ENCODE results near the gene PTPRG.

PTPRG gene

DNA sequence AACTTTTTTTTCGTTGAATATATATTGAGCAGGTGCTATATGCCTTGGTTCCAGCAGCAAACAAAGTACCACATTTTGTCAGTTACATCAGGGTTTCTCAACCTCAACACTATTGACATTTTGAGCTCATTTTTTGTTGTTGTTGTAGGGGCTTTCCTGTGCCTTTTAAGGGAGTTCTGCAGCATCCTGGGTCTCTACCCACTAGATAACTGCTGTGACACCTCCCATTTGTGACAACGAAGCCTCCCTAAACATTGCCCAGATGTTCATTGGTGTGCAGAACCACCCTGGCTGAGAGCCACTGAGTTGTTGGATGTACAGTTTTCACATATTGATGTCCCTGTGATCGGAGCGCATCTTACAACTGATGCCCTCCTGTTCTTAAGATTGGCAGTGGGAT, 382.6 kb downstream of the PTPRG start:
- DNase-seq: no peak

DNA sequence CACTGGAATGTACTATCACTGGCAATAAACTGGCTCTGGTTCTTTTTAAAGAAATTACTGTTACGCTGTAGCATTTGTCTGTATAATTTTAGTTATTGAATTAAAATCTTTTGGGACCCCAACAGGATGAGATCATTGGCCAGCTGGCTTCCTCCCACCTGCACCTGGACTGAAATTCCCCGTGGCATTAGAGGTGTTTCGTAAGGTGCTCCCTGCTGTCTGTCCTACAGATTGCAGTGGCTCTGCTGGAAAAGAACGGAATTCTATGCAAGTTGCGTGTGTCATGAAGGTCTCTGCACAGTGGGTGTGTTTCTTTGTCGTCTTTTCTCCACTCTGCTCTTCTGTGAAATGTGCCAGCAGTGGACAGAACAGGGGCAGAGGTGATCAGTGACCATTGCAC, 383.4 kb downstream of the PTPRG start:
- DNase-seq: no peak

DNA sequence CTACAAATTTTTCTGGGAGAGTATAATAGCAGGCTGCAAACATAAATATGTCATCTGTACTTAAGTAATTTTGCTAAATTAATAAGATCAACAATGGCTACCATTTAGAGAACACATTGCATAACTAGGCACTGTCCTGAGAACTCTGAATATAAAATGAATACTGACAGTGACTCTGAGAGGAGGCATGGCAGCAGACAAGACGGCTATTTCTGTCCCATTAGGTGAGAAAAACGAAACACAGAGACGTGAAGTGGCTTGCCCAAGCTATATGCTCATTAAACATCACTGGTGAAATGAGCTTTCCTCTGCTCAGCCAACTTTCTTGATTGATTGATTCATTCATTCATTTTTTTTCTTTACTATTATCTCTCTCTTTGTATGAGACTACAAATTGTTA, 384.3 kb downstream of the PTPRG start:
- DNase-seq: no peak

DNA sequence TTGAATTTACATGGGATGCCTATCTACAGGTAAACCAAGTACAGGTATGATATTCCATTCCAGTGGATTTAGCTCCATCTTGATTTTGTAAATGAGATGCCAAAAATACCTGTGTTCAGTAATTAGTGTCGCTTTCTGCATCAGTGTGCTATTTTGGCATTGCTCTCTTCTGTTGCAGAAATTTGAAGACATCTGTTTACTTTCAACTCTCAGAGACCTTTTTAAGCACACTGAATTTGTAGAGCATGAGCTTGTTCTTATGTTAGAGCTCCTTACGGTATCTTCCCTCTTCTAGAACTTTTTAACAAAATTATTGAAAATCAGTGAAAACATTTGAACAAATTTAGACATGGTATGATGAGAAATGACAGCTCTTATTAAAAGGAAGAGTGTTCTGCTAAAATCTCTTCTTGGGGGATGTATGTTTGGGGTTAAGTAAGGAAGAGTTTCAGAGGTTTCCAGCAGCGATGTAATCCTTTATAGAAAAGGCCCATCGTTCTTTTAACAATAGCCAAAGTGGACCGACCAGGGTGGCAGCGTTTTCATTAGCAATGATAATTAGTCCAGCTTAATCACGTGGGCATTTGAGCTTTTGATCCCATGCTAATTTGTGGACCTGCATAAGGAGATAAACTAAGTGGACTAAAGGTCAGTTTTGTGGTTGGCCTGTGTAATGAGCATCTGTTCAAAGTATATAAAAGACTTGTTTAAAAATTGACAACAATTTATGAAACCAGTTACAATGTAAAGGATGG, 385.4 kb downstream of the PTPRG start:
- DNase-seq: no peak

DNA sequence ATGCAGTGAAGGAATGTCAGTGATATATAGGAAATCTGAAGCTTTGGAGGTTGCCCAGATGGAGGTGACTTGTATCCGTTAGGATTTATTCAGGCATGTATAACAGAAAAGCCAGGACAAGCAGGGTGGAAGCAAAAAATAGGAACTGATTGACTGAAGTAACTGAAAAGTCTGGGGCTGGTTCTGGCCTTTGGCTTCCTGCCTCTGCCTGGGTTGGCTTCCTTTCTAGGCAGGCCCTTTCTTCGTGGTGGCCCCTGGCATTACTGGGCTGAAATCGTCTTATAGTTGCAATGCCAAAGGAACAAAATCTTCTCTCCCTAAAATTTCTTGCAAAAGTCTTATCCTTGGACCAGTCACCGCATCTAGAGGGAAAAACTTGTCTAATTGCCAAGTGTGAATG, 386.1 kb downstream of the PTPRG start:
- DNase-seq: no peak

GRCh38 chr3:61948699-61949305, 387.4 kb downstream of the PTPRG start:
- DNase-seq: no peak

DNA sequence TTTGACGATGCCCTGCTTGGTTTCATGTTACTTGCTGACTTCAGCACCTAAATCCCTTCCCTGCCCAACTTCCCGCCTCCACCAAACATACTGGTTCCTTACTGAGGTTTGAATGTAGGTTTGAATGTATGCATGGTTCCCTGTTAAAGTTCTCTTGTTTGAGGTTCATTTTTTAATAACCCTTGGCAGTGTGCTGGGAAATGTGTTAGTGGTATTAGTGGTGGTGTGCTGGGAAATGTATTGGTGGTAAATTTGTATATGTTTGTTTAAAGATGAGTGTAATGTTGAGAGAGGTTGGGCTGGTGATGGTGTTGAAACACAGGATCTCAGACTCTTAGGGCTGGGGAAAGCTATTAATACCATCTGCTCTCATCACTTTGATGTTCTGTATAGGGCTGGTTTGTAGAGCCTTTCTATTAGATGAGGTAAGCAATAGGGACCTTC, 392.7 kb downstream of the PTPRG start:
- DNase-seq: no peak

DNA sequence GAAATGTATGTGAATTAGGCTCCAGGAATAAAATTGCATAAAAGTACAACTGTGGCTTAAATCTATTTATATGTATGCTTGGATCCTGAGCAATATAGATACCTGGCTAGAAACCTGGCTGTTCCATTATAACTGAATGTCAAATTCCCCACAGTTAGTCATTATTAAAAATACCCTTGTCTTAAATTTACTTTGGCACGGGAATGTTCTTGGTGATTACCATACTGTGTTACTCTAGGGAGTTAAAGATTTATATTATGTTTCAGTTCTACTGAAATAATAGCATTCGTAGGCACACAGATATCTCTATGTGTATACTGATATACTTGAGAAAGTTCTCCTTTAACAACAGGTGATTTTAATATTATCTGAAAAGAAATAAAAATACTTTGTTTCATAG, 394.1 kb downstream of the PTPRG start:
- DNase-seq: no peak

DNA sequence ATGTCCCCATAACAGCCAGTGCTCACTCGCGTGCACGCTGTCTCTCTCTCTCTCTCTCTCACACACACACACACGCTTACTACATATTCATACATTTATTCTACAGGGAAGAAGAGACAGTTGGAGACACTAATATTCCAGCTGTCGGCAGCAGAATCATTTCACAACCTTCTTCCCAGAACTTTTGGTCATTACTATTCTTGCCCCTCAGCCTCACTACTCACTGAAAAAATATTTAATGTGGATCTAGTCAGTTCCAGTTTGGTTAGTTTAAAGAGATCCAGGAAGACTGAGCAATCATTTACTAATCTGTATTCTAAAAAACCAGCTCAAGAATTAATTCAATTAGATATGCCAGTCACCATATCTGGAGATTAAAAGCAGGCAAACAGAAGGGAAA, 394.9 kb downstream of the PTPRG start:
- DNase-seq: no peak

- DNase-seq: no peak
Observed at GRCh38 chr3:61957259-61957658, 395.9 kb downstream of the PTPRG start.

- DNase-seq: no peak
Observed at GRCh38 chr3:61960976-61961375, 399.6 kb downstream of the PTPRG start.

DNA sequence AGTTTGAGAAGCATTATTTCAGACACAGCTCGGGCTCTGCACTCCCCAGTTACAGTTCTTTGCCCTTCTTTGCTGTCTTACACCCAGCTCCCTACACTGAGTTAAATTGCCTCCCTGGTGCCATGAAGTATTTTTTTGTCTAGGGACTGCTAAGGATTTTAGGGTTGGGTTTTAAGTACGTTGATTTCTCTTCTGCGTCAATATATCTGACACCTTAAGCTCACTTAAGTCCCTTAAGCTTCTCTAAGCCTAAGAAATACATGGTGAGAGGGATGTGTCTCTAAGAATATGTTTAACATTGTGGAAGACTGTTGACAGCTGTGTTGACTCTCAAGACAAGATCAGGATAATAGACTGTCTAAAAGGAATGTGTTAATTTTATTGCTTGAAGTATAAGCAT, 400.5 kb downstream of the PTPRG start:
- no peak for DNase-seq

GRCh38 chr3:61964566-61964965, 403.2 kb downstream of the PTPRG start:
- DNase-seq: no peak

- no peak for DNase-seq
Observed at GRCh38 chr3:61965770-61966131, 404.4 kb downstream of the PTPRG start.

DNA sequence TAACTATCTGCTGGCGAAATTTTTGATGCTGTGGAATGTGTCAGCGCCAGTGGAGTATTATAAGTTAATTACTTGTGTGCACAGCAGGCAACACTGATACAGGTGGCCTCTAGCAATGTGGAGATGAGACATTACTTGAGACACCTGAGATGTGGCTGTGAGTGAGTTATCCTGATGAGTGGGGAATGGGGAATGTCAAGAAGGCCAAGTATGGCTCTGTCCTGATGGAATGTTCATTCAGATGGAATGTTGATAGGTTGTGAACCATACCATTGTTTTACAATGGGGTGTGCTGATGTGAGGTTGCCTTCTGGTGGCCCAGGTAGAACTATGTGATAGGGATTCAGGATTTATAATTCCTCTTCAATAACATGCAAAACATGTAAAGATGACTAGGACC, 404.8 kb downstream of the PTPRG start:
- DNase-seq: no peak

GRCh38 chr3:61967019-61967418, 405.6 kb downstream of the PTPRG start:
- DNase-seq: no peak

DNA sequence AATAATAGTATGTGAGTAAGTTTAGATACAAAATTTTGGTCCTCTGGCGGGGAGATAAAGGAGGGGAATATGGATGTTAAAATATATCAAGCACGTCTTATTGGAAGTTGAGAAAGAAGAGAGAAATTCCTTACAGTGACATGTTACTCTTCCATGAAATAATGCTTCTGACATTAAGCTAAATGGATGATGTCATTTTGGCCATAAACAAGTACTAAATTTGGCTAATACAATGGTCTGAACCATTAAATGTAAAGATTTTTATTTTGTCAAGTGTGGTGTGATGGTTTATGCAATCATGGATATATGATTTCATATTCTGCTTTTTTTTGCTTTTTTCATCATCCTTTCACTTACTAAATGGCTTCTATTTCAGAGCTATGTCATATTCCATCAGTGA, 406.6 kb downstream of the PTPRG start:
- no peak for DNase-seq

GRCh38 chr3:61974662-61975061, 413.3 kb downstream of the PTPRG start:
- no peak for DNase-seq

DNA sequence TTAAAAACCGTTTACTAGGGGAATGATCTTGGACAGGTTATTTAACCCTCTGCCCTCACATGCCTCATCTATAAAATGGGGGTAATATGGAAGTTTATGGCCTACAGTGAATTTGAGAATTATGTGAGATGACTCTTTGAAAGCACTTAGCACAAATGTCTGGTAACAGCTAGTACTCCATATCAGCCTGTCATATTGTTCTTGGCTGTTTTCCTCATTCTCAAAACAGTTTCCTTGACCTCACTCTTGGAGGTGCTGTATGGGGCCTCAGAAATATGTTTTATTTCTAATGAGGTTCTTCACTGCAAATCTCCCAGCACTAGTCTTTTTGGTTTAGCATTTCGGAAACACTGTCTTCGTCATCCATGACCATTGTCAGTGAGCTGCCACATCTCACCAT, 413.8 kb downstream of the PTPRG start:
- no peak for DNase-seq

- no peak for DNase-seq
Observed at GRCh38 chr3:61975936-61976335, 414.6 kb downstream of the PTPRG start.

DNA sequence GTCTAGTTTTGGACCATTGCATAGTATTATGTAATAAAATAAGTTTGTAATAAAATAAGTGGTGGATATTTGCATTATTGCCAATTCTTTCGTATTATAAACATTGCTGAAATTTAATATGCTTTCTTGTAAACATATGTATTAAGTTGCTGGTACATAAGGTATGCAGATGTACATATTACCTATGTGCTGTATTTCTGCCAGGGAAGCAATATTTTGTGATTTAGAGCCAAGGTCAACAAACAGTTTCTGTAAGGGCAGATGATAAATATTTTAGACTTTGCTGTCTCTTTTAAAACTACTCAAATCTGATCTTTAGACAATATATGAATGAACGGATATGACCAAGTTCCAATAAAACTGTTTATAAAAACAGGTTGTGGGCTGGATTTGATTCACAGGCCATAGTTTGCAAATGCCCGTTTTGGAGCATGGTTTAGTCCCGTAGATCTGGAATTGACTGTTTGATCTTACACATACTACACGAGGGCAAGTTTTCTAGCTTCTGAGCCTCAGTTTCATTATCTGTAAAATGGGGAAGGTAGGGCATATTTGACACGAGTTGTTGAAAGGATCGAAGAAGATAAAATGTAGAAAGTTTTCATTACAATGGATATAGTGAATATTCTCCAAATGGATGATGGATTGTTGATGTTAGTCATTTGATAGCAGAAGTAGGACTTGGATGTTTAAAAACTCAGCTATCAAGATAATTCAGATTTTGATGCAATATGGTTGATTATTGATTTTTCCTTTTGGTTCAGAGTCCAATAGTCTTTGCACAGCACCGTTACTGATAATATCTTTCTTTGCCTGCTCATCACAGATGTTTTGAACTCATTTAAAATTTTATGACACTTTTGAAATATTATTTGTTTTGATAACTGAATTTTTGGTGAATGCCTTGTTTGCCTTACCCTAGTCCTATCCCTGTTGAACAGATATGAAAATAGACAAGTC, 417.4 kb downstream of the PTPRG start:
- DNase-seq: no peak

DNA sequence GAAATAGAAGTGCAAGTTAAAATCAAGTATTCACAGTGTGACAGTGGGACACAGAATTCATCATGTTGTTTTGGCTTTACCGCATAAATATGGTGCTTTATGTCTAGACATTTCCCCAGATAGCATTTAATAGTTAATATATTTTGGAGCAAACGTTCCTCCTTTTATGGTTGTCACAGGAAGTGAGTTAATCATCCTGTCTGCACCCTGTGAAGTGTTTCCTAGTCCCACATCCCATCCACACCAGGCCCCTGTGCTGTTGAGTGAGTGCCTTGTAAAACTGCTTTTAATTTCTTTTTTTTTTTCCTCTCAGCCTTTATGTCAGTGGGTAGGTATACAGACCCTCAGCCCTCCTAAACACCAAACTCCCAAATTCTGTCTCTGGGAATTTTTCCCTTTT, 418.3 kb downstream of the PTPRG start:
- no peak for DNase-seq

- no peak for DNase-seq
Observed at GRCh38 chr3:61980041-61980440, 418.7 kb downstream of the PTPRG start.

- DNase-seq: no peak
Observed at GRCh38 chr3:61981060-61981459, 419.7 kb downstream of the PTPRG start.

Data from activated effector memory CD4-positive, alpha-beta T cell treated with Interleukin-2 at 50 U/mL for 16 hours (primary cell).